Measurements from ENCODE around the gene CSNK2A1.

Gene CSNK2A1

DNA sequence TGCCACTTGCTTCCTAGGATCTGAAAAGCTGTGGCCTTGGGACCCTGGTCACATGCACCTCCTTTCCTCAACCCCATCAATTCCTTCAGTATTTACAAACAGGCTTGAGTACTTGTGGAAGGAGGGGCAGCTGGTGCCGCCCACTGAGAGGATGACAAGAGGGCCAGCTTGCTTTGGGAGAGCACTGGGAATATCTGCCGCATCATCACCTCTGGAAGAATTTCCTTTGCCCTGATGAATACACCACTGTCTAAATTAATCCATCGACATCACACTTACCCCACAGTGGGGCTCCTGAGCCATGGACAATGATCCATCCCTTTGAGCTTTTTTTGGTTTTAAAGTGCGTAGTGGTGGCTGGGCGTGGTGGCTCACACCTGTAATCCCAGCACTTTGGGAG lies 107.1 kb downstream of the CSNK2A1 start:
- Histone ChIP-seq H3K36me3 (ENCODE audit: control insufficient read depth, insufficient read depth, low read length) (peaks cover 4% of the 10 kb centered on the region), H3K9ac (ENCODE audit: low read length) (no peak overlapping the region), H3K4me3 (ENCODE audit: low read length) (no peak overlapping the region), H3K27me3 (ENCODE audit: control insufficient read depth, insufficient read depth, low read length) (no peaks in the 10 kb centered on the region), H3K4me1 (ENCODE audit: control insufficient read depth, insufficient read depth, low read length) (no peaks in the 10 kb centered on the region), H3K9me3 (ENCODE audit: control insufficient read depth, low read length) (no peaks in the 10 kb centered on the region)

DNA sequence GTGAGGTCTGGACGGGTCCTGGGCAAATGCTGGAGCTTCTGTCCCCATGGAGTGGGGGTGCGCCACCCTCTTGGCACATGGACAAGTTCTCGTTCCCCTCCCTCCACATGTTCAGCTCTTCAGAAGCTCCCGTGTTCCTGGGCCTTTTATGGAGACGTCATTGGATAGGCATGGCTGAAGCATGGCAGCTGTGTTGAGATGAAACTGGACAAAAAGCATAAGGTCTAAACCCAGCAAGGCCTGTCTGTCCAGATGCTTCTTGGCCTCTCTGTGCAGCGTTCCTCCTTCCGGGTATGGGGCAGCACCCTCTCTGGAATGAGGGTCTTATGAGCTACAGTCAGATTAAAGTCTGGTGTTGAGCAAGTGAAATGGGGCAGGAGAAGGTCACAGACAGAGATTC lies 108.0 kb downstream of the CSNK2A1 start:
- Histone ChIP-seq H3K27me3 (ENCODE audit: control insufficient read depth, insufficient read depth, low read length) (no peaks in the 10 kb centered on the region), H3K9ac (ENCODE audit: low read length) (no peak overlapping the region), H3K9me3 (ENCODE audit: control insufficient read depth, low read length) (no peaks in the 10 kb centered on the region), H3K4me1 (ENCODE audit: control insufficient read depth, insufficient read depth, low read length) (no peaks in the 10 kb centered on the region), H3K36me3 (ENCODE audit: control insufficient read depth, insufficient read depth, low read length) (peaks cover 7% of the 10 kb centered on the region), H3K4me3 (ENCODE audit: low read length) (no peak overlapping the region)

DNA sequence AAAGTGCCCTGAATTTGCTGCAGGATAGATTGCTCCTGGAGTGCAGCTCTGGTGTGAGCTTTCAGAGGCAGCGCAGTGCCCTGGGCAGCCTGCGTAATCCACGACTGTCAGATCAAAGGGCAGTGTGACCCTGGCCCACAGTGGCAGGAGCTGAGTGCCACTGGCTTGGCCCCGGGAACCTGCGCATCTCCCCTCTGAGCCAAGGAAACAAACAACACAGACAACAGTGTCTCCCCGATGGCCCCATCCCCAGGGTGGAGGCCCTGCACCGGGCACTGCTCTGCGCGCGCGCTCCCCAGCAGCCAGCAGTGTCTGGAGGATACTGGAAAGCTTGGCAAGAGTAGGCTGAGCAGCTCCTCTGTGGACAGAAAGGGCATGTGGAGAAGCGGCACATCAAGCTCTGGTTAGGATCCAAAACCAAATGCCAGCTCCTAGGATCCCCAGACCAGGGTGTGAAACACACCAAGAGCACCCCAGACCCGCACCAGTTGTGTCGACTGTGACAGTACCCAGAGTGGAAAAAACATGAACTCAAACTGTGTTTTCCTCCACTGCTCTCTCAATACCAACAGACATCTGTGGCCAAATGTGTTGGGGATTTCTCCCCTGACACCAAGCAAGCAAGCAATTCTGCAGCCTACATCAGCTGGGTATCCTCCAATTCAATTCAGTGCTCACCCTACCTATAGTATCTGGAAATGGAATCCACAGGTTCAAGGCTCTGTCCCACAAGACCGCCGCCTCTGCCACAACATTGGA lies 108.8 kb downstream of the CSNK2A1 start:
- Histone ChIP-seq H3K36me3 (ENCODE audit: control insufficient read depth, insufficient read depth, low read length) (peaks cover 10% of the 10 kb centered on the region), H3K4me1 (ENCODE audit: control insufficient read depth, insufficient read depth, low read length) (no peaks in the 10 kb centered on the region), H3K4me3 (ENCODE audit: low read length) (no peak overlapping the region), H3K9ac (ENCODE audit: low read length) (no peak overlapping the region), H3K27me3 (ENCODE audit: control insufficient read depth, insufficient read depth, low read length) (no peaks in the 10 kb centered on the region), H3K9me3 (ENCODE audit: control insufficient read depth, low read length) (no peaks in the 10 kb centered on the region)

DNA sequence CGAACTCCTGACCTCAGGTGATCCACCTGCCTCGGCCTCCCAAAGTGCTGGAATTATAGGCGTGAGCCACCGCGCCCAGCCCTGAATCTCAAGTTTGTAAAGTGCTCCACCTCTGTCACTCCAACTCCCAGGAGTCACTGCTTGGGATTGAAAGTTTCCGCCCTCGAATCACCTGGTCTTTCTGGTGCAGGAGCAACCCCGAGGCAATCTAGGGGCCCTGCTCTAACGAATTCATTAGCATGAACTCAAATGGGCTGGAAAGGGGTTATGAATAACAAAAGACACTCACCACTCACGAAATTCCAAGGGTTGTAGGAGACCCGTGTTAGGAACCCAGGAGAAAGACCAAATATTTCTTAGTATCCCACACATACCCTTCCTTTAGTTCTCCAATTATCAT lies 109.4 kb downstream of the CSNK2A1 start:
- Histone ChIP-seq H3K4me3 (ENCODE audit: low read length) (no peak overlapping the region), H3K4me1 (ENCODE audit: control insufficient read depth, insufficient read depth, low read length) (no peaks in the 10 kb centered on the region), H3K9ac (ENCODE audit: low read length) (no peak overlapping the region), H3K9me3 (ENCODE audit: control insufficient read depth, low read length) (no peaks in the 10 kb centered on the region), H3K27me3 (ENCODE audit: control insufficient read depth, insufficient read depth, low read length) (no peaks in the 10 kb centered on the region), H3K36me3 (ENCODE audit: control insufficient read depth, insufficient read depth, low read length) (peaks cover 10% of the 10 kb centered on the region)

DNA sequence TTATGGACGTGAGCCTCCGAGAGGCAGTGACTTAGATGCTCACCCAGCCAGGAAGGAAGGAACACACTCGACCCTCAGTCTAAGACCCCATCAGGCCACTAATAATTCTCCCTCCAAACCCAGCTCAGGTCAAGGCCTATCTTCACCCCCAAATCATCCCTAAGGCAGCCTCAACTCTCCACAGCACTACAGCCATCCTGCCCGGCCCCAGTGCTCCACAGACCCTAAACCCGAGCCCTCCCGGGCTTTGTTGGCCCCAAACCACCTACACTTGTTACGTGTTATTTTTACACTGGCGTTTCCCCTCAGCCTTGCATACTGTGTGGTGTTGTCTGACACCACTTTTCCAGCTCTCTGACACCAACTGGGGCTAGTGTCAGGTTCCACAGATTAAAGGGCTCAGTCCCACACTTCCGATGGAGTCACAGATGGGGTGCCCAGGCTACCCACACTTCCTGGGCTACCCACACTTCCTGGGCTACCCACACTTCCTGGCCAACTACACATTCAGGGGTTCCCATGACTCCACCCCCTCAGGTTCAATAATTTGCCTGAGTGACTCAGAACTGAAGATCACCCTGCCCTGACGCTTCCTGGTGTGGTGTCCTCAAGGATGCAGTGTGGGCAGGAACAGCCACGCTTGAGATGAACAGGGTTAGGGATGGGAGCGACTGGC lies 110.2 kb downstream of the CSNK2A1 start:
- Histone ChIP-seq H3K4me3 (ENCODE audit: low read length) (no peak overlapping the region), H3K27me3 (ENCODE audit: control insufficient read depth, insufficient read depth, low read length) (no peaks in the 10 kb centered on the region), H3K9me3 (ENCODE audit: control insufficient read depth, low read length) (no peaks in the 10 kb centered on the region), H3K9ac (ENCODE audit: low read length) (no peak overlapping the region), H3K36me3 (ENCODE audit: control insufficient read depth, insufficient read depth, low read length) (peaks cover 10% of the 10 kb centered on the region), H3K4me1 (ENCODE audit: control insufficient read depth, insufficient read depth, low read length) (no peaks in the 10 kb centered on the region)

DNA sequence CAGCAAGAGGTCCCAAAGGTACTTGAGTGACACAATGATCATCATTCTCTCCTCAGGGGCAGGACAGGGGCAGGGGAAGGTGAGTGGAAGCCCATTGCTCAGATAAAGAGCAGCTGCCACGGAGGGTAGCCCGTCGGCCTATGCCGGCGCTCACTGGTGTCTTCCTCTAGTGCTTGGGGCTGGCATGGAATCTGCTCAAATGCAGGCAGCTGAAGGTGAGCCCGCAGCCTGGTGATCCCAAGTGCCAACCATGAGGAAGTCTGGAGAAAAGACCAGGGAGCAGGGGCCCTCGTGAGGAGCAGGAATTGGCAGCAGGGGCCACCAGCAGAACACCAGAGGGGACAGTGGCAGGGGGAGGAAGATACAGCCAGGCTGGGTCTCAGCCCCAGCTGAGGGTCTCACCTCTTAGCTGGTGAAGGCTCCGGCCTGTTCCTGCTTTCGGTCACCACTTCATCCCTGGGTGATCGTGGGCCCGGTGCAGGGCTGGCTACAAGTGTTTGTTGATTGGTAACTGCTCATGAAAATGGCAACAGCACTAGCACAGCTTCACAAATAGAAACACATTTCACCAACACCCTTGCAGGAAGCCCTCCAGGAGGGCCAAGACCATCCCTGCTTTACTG lies 110.8 kb downstream of the CSNK2A1 start:
- Histone ChIP-seq H3K4me3 (ENCODE audit: low read length) (no peak overlapping the region), H3K27me3 (ENCODE audit: control insufficient read depth, insufficient read depth, low read length) (no peaks in the 10 kb centered on the region), H3K9ac (ENCODE audit: low read length) (no peak overlapping the region), H3K4me1 (ENCODE audit: control insufficient read depth, insufficient read depth, low read length) (no peaks in the 10 kb centered on the region), H3K36me3 (ENCODE audit: control insufficient read depth, insufficient read depth, low read length) (peaks cover 10% of the 10 kb centered on the region), H3K9me3 (ENCODE audit: control insufficient read depth, low read length) (no peaks in the 10 kb centered on the region)

DNA sequence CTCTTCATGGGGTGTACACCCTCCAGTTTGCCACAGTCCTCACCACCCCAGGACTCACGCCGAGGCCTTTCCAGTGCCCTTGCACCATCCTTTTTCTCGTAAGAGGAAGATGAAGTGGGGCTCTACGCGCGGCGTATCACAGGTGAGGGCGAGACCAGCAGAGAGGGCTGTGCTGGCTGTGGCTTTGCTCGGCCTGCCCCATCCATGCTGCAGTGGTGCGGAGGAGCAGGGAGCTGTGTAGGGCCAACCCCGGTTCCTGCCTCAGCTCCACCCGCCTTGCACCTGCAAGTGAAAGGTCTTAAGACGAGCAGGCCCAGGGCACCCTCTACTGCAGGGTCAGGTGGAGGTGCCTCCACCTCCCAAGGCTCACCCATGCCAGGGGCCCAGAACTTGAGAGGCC lies 111.4 kb downstream of the CSNK2A1 start:
- Histone ChIP-seq H3K4me3 (ENCODE audit: low read length) (no peak overlapping the region), H3K27me3 (ENCODE audit: control insufficient read depth, insufficient read depth, low read length) (no peaks in the 10 kb centered on the region), H3K4me1 (ENCODE audit: control insufficient read depth, insufficient read depth, low read length) (no peaks in the 10 kb centered on the region), H3K9me3 (ENCODE audit: control insufficient read depth, low read length) (no peaks in the 10 kb centered on the region), H3K36me3 (ENCODE audit: control insufficient read depth, insufficient read depth, low read length) (peaks cover 15% of the 10 kb centered on the region), H3K9ac (ENCODE audit: low read length) (no peak overlapping the region)

DNA sequence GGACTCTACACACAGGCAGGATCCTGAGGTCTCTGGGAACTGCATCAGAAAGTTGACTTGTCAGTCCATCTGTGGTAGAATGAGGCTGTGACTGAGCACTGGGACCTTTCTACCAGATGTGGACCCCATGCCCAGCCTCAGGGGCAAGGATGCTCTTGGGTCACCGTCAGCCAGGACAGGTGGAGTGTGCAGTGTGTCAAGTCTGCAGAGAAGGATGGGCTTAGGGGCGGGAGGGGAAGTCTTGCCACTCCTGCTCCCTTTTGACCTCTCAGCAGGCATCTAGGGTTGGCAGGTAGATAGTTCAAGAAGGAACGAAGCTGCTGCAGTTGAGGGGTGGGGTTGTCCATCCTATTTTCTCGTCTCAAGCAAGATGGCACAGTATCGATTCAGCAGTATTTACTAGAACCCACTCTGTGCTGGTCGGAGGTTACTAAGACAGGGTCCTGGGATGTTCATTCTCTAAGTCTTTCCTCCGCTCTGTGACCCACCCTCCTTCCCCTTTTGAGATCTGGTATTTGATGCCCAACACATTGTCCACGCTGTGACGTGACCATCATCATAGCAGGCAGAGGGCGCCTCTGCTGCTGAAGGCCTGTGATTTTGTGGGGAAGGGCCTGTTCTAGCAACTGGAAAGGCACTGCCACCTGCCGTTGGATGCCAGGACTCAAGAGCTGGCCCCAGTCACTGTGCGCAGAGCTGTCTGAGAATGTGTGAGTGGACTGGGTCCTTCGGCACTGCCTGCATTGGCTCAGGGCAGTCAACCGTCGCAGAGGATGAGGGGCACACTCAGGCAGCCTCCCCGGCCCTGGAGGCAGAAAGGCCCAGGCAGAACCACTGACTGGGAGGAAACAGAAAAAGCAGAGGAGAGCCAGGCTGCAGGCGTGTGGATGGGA lies 112.3 kb downstream of the CSNK2A1 start:
- Histone ChIP-seq H3K27me3 (ENCODE audit: control insufficient read depth, insufficient read depth, low read length) (no peaks in the 10 kb centered on the region), H3K36me3 (ENCODE audit: control insufficient read depth, insufficient read depth, low read length) (peaks cover 19% of the 10 kb centered on the region), H3K9ac (ENCODE audit: low read length) (no peak overlapping the region), H3K9me3 (ENCODE audit: control insufficient read depth, low read length) (no peaks in the 10 kb centered on the region), H3K4me3 (ENCODE audit: low read length) (no peak overlapping the region), H3K4me1 (ENCODE audit: control insufficient read depth, insufficient read depth, low read length) (no peaks in the 10 kb centered on the region)

DNA sequence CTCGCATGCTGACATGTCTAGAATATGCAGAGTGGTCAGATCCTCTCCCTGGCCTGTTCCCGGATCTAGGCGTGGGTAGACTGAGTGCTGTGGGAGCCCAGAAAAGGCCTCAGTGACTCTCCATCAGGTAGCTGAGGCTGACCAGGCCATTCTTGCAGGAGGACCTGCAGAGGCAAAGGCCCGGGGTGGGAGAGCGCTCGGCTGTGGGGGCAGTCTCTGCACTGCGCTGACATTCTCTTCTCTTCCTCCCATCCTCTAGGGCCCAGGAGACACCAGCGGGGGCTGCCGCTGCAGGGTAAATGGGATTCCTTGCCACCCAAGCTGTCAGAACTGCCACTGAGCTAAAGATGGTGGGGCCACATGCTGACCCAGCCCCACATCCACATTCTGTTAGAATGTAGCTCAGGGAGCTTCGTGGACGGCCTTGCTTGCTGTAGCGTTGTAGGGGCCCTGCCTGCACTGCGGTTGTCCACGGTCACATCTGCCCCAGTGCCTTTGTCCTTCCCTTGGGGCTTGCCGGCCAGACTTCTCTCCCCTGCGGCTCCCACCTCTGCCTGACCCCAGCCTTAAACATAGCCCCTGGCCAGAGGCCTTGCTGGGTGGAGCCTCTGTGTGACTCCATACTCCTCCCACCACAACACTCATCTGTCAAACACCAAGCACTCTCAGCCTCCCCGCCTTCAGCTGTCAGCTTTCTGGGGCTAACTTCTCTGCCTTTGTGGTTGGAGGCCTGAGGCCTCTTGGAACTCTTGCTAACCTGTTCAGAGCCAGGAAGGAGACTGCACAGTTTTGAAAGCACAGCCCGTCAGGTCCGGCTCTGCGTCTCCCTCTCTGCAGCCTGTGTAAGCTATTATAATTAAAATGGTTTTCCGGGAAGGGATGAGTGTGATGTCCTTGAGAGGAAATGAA lies 113.2 kb downstream of the CSNK2A1 start:
- H3K9me3 ChIP-seq (ENCODE audit: control insufficient read depth, low read length): no peaks in the 10 kb centered on the region

DNA sequence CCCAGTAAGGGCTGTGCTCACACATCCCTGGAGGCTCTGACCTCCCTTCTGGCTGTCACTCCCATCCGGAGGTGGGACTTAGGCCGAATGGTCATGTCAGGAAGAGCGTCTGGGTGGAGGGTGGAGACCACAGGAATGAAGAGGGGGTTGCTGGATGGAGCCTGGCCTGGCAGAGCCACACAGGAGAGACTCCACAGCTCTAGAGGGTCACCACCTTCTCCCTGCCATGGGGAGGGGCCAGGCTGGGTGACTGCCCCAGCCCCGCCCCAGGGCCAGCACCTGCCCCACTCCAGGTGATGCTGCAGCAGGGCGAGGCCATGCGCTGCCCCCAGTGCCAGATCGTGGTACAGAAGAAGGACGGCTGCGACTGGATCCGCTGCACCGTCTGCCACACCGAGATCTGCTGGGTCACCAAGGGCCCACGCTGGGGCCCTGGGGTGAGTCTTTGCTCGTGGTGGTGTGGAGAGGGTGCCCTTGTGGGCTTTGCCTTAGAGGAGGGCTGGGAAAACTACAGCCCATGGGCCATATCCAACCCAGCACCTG lies 114.9 kb downstream of the CSNK2A1 start:
- no peaks in the 10 kb centered on the region for H3K4me1 ChIP-seq (ENCODE audit: control insufficient read depth, insufficient read depth, low read length)
- no peak overlapping the region for H3K4me3 ChIP-seq (ENCODE audit: low read length)
- H3K9ac ChIP-seq (ENCODE audit: low read length): no peak overlapping the region
- H3K27me3 ChIP-seq (ENCODE audit: control insufficient read depth, insufficient read depth, low read length): no peaks in the 10 kb centered on the region
- peaks cover 19% of the 10 kb centered on the region for H3K36me3 ChIP-seq (ENCODE audit: control insufficient read depth, insufficient read depth, low read length)
- no peaks in the 10 kb centered on the region for H3K9me3 ChIP-seq (ENCODE audit: control insufficient read depth, low read length)

More for the DNA sequence above, 113.2 kb downstream of the CSNK2A1 start:
- H3K9ac ChIP-seq (ENCODE audit: low read length): no peak overlapping the region
- no peaks in the 10 kb centered on the region for H3K27me3 ChIP-seq (ENCODE audit: control insufficient read depth, insufficient read depth, low read length)
- H3K4me3 ChIP-seq (ENCODE audit: low read length): no peak overlapping the region
- H3K4me1 ChIP-seq (ENCODE audit: control insufficient read depth, insufficient read depth, low read length): no peaks in the 10 kb centered on the region
- peaks cover 19% of the 10 kb centered on the region for H3K36me3 ChIP-seq (ENCODE audit: control insufficient read depth, insufficient read depth, low read length)
